ENCODE measurements around the gene JARID2. TPM values are rescaled to one million over a fixed set of nuclear protein-coding genes. Genes with fewer than 3 reads are reported as not detected.

The JARID2 gene
- total RNA-seq, 2 experiments from 2014 or later, result 19.3 to 20.1 TPM

DNA sequence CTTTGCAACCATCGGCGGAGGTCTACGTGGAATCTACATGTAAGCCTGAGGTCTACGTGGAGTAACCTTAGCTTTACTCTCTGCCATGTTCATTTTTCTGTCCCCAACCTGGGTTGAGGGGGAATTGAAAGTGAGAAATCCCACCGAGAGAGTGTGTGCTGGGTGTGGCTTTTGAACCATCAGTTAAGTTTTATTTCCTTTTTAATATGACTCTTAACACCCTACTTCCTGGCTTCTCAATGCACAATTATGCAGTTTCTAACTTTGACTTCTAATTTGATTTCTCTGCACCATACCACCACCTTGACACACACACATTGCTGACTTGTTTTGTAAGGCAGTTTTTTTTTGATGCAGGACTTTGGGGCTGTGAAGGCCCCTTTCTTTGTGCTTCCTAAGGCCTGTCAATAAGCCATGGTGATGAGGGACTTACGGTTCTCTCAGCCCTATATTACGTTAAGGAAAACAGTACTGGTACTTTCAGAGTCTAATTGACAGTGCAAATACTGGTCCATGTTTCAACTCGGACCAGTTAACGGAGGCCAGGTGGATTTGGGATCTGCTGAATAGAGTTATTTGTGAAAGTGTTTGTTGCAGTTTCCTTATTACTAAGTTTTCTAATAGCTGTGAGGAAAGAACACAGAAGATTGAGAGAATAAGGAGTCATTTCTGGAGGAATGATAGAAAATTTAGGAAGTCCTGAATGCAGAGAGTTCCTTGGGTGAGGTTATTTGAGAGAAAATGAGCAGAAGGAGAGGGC lies 206.5 kb downstream of the JARID2 start:
- peak overlapping the region; percentile 36 for H3K4me3 Mint-ChIP-seq
- no peaks in the 10 kb centered on the region for H3K27me3 Mint-ChIP-seq

DNA sequence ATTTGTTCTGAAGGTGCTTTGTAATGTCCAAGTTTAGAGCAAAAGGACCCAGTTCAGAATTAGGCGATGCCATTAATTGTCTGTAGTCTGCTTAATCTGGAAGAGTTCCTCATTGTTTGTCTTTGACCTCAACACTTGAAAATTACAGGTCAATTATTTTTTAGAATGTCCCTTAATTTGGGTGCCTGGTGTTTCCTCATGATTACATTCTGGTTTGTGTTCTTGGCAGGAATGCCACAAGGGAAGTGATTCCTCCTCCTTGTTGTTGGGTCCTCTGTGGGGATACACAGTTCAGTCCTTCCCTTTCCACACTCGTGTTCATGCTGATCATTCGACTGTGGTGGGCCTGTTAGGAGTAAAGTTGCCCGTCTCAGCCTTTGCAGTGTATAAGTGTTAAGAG lies 207.3 kb downstream of the JARID2 start:
- peak overlapping the region; percentile 57 for H3K27ac Mint-ChIP-seq
- no peaks in the 10 kb centered on the region for H3K27me3 Mint-ChIP-seq
- peaks cover 56% of the 10 kb centered on the region for H3K4me1 Mint-ChIP-seq
- H3K4me3 Mint-ChIP-seq, result no peak overlapping the region
- no peaks in the 10 kb centered on the region for H3K9me3 Mint-ChIP-seq
- no peak for DNase-seq
- peaks cover 43% of the 10 kb centered on the region for H3K36me3 Mint-ChIP-seq

More for the DNA sequence above, 206.5 kb downstream of the JARID2 start:
- peaks cover 41% of the 10 kb centered on the region for H3K36me3 Mint-ChIP-seq
- H3K27ac Mint-ChIP-seq, result peak overlapping the region; percentile 84
- H3K4me1 Mint-ChIP-seq, result peaks cover 61% of the 10 kb centered on the region
- no peaks in the 10 kb centered on the region for H3K9me3 Mint-ChIP-seq
- DNase-seq, result peak; percentile 10

DNA sequence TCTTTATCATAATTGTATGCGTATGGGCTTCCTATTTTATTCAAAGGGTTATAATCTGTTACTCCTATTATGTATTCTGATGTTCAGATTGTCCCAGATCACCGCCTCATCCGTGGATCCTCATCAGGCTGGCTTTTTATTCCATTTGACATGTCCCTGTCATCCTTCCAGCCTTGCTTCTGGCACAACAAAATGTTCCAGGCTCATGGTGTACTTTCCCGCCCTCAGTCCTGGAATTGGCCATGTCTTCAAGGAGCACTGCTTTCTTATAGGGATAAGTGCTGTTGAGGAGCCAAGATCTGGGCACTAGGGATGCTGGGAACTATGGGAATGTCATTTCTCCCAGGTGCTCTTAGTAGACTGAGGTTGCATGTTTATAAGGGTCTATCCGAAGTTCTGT lies 207.8 kb downstream of the JARID2 start:
- H3K27ac Mint-ChIP-seq, result no peak overlapping the region
- peaks cover 43% of the 10 kb centered on the region for H3K36me3 Mint-ChIP-seq
- no peaks in the 10 kb centered on the region for H3K9me3 Mint-ChIP-seq
- H3K27me3 Mint-ChIP-seq, result no peaks in the 10 kb centered on the region
- no peak for DNase-seq
- H3K4me1 Mint-ChIP-seq, result peaks cover 58% of the 10 kb centered on the region
- no peak overlapping the region for H3K4me3 Mint-ChIP-seq

DNA sequence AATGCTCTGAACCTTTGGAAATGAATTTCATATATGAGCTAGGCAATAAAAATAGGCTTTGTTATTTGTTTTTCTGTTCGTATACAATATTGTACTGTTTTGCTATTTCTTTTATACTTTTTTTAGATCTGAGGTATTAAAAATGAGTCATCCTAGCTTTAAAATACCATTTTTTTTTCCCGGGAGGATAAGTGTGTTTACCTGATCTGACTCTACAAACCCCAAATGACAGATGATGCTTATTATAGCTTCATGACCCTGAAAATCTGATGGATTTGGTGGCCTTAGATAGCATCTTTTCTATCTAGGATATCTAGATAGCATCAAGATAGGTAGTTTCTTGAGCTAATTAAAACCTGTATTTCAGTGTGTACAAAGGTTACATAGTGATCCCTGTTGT lies 210.6 kb downstream of the JARID2 start:
- no peak overlapping the region for H3K4me3 Mint-ChIP-seq
- no peaks in the 10 kb centered on the region for H3K27me3 Mint-ChIP-seq
- no peak overlapping the region for H3K27ac Mint-ChIP-seq
- peaks cover 61% of the 10 kb centered on the region for H3K4me1 Mint-ChIP-seq
- H3K36me3 Mint-ChIP-seq, result peaks cover 49% of the 10 kb centered on the region
- H3K9me3 Mint-ChIP-seq, result no peaks in the 10 kb centered on the region
- no peak for DNase-seq

DNA sequence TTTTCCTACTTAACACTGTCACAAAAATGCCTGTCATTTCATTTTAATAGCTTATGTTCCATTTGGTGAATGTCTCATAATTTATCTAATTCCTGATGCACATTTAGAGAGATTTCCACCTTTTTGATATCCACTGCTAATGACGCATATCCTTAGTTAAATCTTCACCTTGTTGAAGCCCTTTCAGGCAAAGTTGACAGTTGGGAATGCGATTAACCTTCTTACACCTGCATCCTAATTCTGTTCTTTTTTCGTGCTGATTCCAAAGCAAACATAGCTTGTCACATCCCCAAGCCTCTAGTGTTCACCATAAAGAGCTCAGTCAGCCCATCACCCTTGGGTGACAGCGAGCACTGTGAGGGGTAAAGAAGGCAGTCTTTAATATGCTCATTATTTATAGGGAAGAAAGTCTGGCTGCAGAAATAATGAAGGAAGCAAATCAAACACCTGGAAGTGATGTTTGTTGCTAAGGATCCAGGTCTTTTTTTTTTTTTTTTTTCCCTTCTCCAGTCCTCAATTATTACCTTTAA lies 211.3 kb downstream of the JARID2 start:
- DNase-seq, result no peak
- H3K4me3 Mint-ChIP-seq, result no peak overlapping the region
- peaks cover 46% of the 10 kb centered on the region for H3K36me3 Mint-ChIP-seq
- no peaks in the 10 kb centered on the region for H3K27me3 Mint-ChIP-seq
- no peaks in the 10 kb centered on the region for H3K9me3 Mint-ChIP-seq
- H3K27ac Mint-ChIP-seq, result no peak overlapping the region
- H3K4me1 Mint-ChIP-seq, result peaks cover 61% of the 10 kb centered on the region

DNA sequence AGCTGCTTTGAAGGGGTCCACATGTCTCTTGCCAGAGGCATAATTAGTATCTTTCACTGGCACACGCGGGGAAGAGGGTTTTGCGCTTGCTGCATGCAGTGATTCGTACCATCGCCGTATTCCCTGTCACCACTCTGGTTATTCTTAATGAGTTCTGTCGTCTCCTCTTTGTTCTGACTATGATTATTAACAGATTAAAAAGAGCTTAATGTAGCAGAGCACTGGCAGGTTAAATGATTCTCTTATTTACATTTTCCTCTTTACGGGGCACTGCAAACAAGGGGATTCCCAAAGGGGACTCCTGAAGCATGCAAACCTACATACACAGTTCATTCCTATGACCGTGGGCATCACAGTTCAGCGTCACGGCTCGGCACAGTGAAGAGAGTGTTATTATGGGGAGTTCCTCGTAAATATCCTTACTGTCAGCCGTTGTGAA lies 212.2 kb downstream of the JARID2 start:
- no peak overlapping the region for H3K27ac Mint-ChIP-seq
- H3K4me1 Mint-ChIP-seq, result peaks cover 61% of the 10 kb centered on the region
- no peaks in the 10 kb centered on the region for H3K9me3 Mint-ChIP-seq

DNA sequence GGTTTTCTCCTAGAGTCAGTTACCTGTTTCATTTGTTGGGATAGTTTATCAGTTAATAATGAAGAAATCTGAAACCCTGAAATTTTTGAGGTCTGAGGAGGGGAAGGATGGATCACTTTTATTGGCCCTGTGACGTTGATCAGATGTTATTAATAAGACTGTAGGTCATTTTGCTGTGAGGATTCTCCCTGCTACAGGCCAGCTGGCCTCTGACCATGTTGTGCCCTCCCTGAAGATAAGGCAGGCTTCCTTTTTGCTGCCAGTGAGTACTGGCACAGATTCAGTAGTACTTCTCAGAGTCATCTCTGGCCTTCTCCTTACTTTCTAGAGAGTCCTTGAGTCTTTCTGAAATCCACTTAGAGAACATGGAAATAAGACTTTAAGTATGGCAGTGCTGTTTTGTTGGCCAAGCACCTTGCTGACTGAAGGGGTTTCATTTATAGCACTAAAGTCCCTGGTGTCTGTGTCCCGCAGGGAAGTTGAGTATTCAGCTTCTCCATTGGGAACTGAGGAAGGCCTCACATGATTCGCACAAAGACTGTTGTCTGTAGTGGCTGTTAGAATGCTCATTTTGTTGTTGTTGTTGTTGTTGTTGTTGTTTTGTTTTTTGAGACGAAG lies 214.3 kb downstream of the JARID2 start:
- Mint-ChIP-seq H3K4me1 (peaks cover 55% of the 10 kb centered on the region), H3K36me3 (peaks cover 32% of the 10 kb centered on the region), H3K9me3 (no peaks in the 10 kb centered on the region), H3K27me3 (no peaks in the 10 kb centered on the region), H3K27ac (no peak overlapping the region), H3K4me3 (no peak overlapping the region)
- no peak for DNase-seq

More for the DNA sequence above, 212.2 kb downstream of the JARID2 start:
- DNase-seq, result no peak
- Mint-ChIP-seq H3K4me3 (no peak overlapping the region), H3K27me3 (no peaks in the 10 kb centered on the region), H3K36me3 (peaks cover 39% of the 10 kb centered on the region)

DNA sequence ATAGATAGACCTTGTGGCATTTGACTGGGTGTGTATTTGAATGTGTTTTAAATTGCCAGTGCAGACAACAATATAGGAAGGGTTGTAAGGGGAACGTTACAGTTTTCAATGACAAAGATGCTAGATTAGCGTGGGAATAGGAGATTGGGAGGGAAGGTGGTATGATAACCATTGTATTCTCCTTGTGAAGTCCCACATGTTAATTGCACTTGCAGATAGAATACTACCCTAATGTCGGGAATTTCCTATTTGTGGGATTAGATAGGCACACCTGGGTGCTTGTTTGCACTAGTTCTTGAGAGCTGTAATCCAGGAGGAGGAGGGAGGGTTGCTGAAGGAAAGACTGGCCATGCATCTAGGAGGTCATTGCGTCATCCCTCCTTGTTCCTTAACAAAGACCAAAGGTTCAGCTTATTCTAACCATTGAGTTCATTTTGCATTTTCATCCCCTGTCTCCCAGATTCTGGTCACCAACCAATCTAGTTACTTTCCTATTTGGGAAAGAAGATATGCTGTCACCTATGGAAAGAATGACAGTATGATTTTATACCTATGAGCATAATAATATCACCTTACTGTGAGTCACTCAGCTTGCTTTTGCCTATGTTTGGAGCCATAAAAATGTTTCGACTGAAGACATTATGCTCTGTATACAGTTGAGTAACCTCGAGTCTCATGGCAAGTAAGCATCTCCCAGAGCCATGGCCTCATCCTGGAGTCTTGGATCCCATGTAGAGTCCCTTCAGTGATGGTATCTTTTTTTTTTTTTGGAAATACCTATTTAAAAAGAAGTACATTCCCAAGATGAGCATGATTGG lies 215.5 kb downstream of the JARID2 start:
- peaks cover 54% of the 10 kb centered on the region for H3K4me1 Mint-ChIP-seq
- no peaks in the 10 kb centered on the region for H3K27me3 Mint-ChIP-seq

DNA sequence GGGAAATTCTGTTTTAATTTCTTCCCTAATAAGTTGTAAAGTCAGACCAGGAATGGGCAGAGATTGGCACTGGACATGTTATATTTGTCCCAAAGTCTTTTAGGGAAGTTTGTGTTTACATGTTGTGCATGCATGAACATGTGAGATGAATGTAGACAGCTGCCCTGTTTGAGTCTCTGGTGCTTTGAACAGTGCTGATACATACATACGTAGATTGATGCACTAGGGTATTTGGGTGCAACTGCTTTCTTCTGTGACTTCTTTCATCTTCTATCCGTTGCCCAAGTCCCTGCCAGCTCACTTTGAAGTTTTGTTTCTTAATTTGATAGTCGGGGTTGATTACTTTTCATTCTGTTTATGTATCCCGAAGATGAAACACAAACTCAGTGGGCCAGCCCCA lies 216.4 kb downstream of the JARID2 start:
- Mint-ChIP-seq H3K27ac (no peak overlapping the region), H3K36me3 (peaks cover 25% of the 10 kb centered on the region), H3K9me3 (no peaks in the 10 kb centered on the region), H3K27me3 (no peaks in the 10 kb centered on the region), H3K4me3 (no peak overlapping the region), H3K4me1 (peaks cover 48% of the 10 kb centered on the region)
- no peak for DNase-seq

More for the DNA sequence above, 215.5 kb downstream of the JARID2 start:
- Mint-ChIP-seq H3K36me3 (peaks cover 26% of the 10 kb centered on the region), H3K4me3 (no peak overlapping the region), H3K9me3 (no peaks in the 10 kb centered on the region), H3K27ac (no peak overlapping the region)
- DNase-seq, result no peak

DNA sequence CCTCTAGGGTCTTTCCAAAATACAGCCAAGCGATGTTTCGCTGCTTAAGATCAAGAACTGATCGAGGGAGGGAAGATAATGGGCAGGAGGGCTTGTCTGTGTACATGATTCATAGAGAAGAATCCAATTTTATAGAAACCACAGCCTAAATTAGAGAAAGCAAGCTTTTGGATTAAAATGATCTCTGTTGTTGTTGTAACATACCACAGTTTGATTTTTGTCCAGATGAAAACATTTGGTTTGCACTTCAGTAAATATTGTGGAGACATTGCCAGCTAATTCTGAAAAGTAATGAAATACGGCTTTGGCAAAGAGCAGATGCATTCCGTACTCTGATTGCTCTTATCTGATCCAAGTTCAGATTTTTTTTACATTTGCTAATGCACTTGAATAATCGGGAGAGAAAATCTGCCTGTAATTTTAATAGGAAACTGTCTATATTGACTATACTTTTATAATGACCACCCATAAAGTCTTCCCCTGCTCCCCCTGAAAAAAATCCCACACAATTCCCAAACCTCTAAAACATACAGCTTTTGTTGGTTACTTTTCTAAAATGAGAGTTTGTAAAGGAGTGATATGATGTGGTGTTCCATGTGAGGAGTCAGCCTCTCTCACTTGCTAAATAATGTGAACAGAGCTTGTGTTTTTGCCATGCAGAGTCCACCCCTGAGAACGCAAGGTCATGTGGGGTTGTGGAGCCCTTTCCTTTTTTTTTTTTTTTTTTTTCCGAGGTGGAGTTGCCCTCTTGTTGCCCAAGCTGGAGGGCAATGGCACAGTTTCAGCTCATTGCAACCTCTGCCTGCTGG lies 217.1 kb downstream of the JARID2 start:
- Mint-ChIP-seq H3K4me1 (peaks cover 45% of the 10 kb centered on the region), H3K4me3 (no peak overlapping the region), H3K27ac (no peak overlapping the region), H3K36me3 (peaks cover 22% of the 10 kb centered on the region), H3K27me3 (no peaks in the 10 kb centered on the region), H3K9me3 (no peaks in the 10 kb centered on the region)
- DNase-seq, result no peak

DNA sequence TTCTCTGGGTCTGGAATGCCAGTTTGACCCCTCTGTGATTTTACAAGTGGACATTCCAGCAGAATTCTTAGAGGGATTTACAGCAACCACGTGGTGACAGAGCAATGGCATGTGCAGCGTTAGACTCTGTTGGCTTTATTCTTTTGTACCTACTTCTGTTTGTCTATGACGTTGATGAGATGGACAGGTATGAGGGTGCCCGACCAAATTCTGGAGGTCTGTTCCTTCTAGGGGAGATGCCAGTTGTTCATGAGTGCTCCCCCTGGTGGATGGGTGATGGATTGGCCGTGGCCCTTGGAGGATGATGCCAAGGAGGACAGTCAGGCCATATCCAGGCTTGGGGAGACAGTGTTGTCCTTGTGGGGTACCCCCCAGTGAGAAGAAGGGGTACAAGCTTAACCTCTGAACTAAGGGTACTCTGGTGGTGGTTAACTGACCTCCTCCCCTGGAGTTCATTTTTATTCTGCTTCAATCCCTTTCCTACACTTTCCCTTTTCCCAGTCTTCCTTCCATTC lies 218.4 kb downstream of the JARID2 start:
- H3K4me1 Mint-ChIP-seq, result peaks cover 37% of the 10 kb centered on the region
- no peaks in the 10 kb centered on the region for H3K9me3 Mint-ChIP-seq
- no peak overlapping the region for H3K27ac Mint-ChIP-seq
- DNase-seq, result peak; percentile 47
- no peak overlapping the region for H3K4me3 Mint-ChIP-seq
- H3K36me3 Mint-ChIP-seq, result peaks cover 30% of the 10 kb centered on the region
- H3K27me3 Mint-ChIP-seq, result no peaks in the 10 kb centered on the region

DNA sequence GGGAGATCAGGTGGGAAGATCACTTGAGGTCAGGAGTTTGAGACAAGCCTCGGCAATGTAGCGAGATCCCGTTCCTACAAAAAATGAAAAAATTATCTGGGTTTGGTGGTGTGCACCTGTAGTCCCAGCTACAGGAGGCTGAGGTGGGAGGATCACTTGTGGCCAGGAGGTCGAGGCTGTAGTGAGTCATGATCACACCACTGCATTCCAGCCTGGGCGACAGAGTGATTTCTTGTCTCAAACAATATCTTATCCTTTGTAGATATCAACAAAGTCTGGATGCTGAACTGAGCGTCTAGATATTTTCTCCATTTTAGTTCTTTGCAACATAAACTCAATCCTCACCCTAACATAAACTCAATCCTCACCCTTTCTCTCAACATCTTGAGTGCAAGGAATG lies 219.3 kb downstream of the JARID2 start:
- Mint-ChIP-seq H3K4me3 (no peak overlapping the region), H3K4me1 (peaks cover 29% of the 10 kb centered on the region), H3K36me3 (peaks cover 26% of the 10 kb centered on the region), H3K27me3 (no peaks in the 10 kb centered on the region), H3K27ac (no peak overlapping the region), H3K9me3 (no peaks in the 10 kb centered on the region)
- DNase-seq, result no peak

DNA sequence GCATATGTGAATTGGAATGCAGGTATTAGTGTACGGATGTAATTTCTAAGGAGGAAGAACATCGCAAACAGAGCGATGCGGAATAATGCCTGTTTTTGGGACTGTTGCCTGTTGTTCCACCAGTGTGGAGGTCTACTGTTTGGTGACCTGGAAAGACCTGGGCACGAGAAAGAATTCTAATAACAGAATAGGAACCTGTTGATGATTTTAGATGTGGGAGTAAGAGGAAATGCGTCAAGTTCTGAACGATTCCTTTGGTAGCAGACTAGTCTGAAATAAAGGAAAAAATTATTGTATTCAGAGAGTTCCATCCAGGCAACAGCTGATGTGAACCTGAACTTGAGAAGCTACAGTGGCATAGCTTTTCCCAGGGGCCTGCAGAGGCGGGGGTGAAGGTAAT lies 224.9 kb downstream of the JARID2 start:
- Mint-ChIP-seq H3K27me3 (no peaks in the 10 kb centered on the region), H3K27ac (no peak overlapping the region), H3K36me3 (peaks cover 22% of the 10 kb centered on the region), H3K4me3 (no peak overlapping the region), H3K9me3 (no peaks in the 10 kb centered on the region), H3K4me1 (peaks cover 15% of the 10 kb centered on the region)
- no peak for DNase-seq

DNA sequence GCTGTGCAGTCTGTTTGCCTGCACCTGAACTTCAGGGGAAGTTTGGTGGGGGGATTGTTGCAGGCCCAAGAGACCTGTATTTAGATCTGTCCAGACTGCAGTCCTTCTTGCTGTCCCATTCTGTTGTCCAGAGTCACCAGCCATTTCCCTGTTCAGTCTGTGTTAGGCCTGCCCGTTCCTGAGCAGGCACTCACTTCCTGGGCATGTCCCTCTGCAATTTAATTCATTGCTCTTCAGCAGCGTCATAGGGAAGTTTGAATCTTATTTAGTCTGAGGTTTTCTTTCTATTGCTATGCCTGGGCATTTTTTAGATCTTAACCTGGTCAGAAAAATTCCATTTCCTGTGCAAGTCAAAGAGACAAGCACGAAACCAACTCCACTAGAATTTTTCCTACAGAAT lies 226.8 kb downstream of the JARID2 start:
- peaks cover 15% of the 10 kb centered on the region for H3K4me1 Mint-ChIP-seq
- no peaks in the 10 kb centered on the region for H3K27me3 Mint-ChIP-seq
- no peaks in the 10 kb centered on the region for H3K9me3 Mint-ChIP-seq
- H3K36me3 Mint-ChIP-seq, result peaks cover 31% of the 10 kb centered on the region
- DNase-seq, result no peak
- H3K4me3 Mint-ChIP-seq, result no peak overlapping the region
- no peak overlapping the region for H3K27ac Mint-ChIP-seq
